Aorta (tissue), 5 donors: ENCODE data around the gene PRKRA. TPM values are rescaled to one million over a fixed set of nuclear protein-coding genes. Genes with fewer than 3 reads are reported as not detected.
"Not testable (repeated sequence)": the region's sequence is repeated elsewhere in the genome, so short reads cannot be mapped to it uniquely, and the experiment has no call there.

Experiments
- ATAC-seq: fragments of 200-7000 bp; cut with Tn5 transposase; one replicate; pipeline ENCODE4 v1.9.1; 2022; ENCODE audit warnings: moderate library complexity; ENCODE audit not compliant: low FRiP score
- DNase-seq, 2 donors: peaks; one replicate each; pipeline ENCODE4 v3.0.0-alpha.2; 2020
- H3K27ac ChIP-seq, 2 donors: one replicate each; pipeline ENCODE4 v1.5.1; 2013; ENCODE audit warnings: low read length in 2 of 2, mild to moderate bottlenecking in 2 of 2, moderate library complexity in 2 of 2, control low read depth in 1 of 2, inconsistent platforms in 1 of 2, low read depth in 1 of 2
- H3K27me3 ChIP-seq, 2 donors: one replicate each; pipeline ENCODE4 v1.6.1; 2013; ENCODE audit warnings: control low read depth in 1 of 2, low read length in 1 of 2, mild to moderate bottlenecking in 1 of 2, moderate library complexity in 1 of 2; ENCODE audit not compliant: insufficient read depth in 2 of 2, control insufficient read depth in 1 of 2
- H3K36me3 ChIP-seq, 2 donors: one replicate each; pipeline ENCODE4 v1.6.1; 2013; ENCODE audit warnings: control low read depth in 1 of 2, low read length in 1 of 2, mild to moderate bottlenecking in 1 of 2; ENCODE audit not compliant: insufficient read depth in 2 of 2, control insufficient read depth in 1 of 2
- H3K4me1 ChIP-seq, 2 donors: one replicate each; pipeline ENCODE4 v1.6.1; 2013; ENCODE audit warnings: low read length in 2 of 2, control low read depth in 1 of 2, mild to moderate bottlenecking in 1 of 2, moderate library complexity in 1 of 2; ENCODE audit not compliant: insufficient read depth in 2 of 2, control insufficient read depth in 1 of 2
- H3K4me3 ChIP-seq, 2 donors: one replicate each; pipeline ENCODE4 v1.5.1; 2013; ENCODE audit warnings: low read length in 2 of 2, control low read depth in 1 of 2, mild to moderate bottlenecking in 1 of 2
- H3K9me3 ChIP-seq: one replicate; pipeline ENCODE4 v1.6.1; 2013; ENCODE audit warnings: mild to moderate bottlenecking, low read length; ENCODE audit not compliant: control insufficient read depth
- WGBS, 2 donors: extraction: QIAGEN DNeasy Blood & Tissue Kit; methylation state at CpG; one replicate each; pipeline ENCODE4 v1.1.7; 2013; 5-methylcytosine and 5-hydroxymethylcytosine counted together
- intact Hi-C, 2 donors: fragments of 100-400 bp; cut with DNase I; formaldehyde crosslinking; loops; one replicate each; pipeline versions ENCODE4 v1.14.2 to v1.15.0; 2022
- polyA plus RNA-seq, 2 donors: library from polyadenylated mRNA; stranded (reverse); fragments of 200-250 nt; gene quantifications; one replicate each; pipeline ENCODE4 v1.2.3, GENCODE V29; 2013
- total RNA-seq, 2 donors: library from RNA; stranded (reverse); fragmentation: NEBNext Ultra II Directional; extraction: Animal tissue kit (Norgen Biotek cat#: 25700); gene quantifications; one replicate each; pipeline ENCODE4 v1.2.1, GENCODE V29; 2021
- donor health status: healthy with polysubstance abuse.
- donor health status: Bipolar disorder and iron deficiency.
- donor health status: DM: no; HTN: no; CAD: no.
- donor health status: DM: no; HTN: no; CAD: no.
- donor health status: DM: yes; HTN: yes; CAD: no.

Gene PRKRA
- total and polyA plus RNA-seq, 4 donors: 43.1 to 69.9 (median 55.8) TPM

DNA sequence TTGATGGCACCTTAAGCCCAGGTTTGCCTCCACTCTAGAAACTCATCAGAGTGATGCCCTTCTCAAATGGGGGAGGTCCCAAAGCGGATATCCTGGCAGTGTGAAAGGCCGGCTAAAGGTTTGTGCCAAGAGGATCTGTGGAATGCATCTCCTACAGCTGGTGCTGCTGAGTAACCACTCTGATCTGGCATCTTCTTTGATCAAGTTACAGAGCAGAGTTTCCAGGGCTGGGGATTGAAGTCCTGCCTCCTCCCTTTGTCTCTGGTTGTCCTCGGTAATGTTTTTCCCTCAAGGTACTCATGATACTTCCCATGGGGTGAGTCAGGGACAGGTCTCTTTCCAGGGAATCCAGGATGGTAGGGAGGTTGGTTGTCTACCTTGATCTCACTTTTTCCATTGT lies 24.6 kb downstream of the PRKRA start:
- 89 to 94% methylated on average over 3 of the region's 3 CpGs for WGBS, 2 donors
- ATAC-seq: no peak
- Histone ChIP-seq H3K9me3 (no peaks in the 10 kb centered on the region), H3K4me3 (no peak overlapping the region), H3K36me3 (peaks cover 11 to 16% of the 10 kb centered on the region in 2 donors), H3K4me1 (no peaks in the 10 kb centered on the region), H3K27me3 (no peaks in the 10 kb centered on the region), H3K27ac (no peak overlapping the region)
- intact Hi-C loops: no loop called here
- no peak for DNase-seq

DNA sequence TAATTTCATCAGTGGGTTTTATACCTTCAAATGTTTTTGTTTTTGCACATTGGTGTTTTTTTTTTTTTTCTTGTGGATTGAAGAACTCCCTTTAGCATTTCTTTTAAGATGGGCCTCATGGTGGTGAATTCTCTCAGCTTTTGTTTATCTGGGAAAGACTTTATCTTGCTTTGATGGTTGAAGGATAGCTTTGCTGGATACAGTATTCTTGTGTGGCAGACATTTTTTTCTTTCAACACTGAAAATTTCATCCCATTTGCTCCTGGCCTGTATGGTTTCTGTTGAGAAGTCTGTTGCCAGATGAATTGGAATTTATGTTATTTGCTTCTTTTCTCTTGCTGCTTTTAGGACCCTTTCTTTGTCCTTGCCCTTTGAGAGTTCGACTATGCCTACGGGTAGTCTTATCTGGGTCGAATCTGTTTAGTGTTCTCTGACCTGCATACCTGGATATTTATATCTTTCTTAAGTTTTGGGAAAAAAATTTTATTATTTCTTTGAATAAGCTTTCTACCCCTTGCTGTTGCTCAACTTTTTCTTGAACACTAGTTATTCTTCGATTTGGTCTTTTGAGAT lies 25.6 kb downstream of the PRKRA start:
- ATAC-seq: no peak
- Histone ChIP-seq H3K27ac (no peak overlapping the region), H3K36me3 (peaks cover 11 to 16% of the 10 kb centered on the region in 2 donors), H3K27me3 (no peaks in the 10 kb centered on the region), H3K9me3 (no peaks in the 10 kb centered on the region), H3K4me3 (no peak overlapping the region), H3K4me1 (no peaks in the 10 kb centered on the region)
- no peak for DNase-seq
- intact Hi-C loops: no loop called here
- WGBS, 2 donors: 92 to 96% methylated on average over 4 of the region's 4 CpGs

DNA sequence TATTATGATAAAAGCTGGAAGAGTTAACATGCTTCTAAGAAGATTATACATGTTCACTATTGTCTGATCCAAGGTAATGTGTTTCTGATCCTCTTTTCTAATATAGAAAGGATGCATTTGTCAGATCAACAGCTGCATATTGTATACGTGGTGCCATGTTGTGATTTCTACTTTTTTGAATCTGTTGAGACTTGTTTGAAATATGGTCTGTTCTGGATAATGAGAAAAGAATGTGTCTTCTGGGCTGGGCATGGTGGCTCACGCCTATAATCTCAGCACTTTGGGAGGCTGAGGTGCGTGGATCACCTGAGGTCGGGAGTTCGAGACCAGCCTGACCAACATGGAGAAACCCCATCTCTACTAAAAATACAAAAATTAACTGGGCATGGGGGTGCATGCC lies 27.2 kb downstream of the PRKRA start:
- intact Hi-C loops, H3K4me3 ChIP-seq, H3K27me3 ChIP-seq, ATAC-seq, DNase-seq, H3K9me3 ChIP-seq, H3K27ac ChIP-seq, H3K4me1 ChIP-seq: not testable (repeated sequence)
- WGBS, 2 donors: 95% methylated on average over 5 of the region's 5 CpGs
- H3K36me3 ChIP-seq: peaks cover 6 to 16% of the 10 kb centered on the region in 2 donors

DNA sequence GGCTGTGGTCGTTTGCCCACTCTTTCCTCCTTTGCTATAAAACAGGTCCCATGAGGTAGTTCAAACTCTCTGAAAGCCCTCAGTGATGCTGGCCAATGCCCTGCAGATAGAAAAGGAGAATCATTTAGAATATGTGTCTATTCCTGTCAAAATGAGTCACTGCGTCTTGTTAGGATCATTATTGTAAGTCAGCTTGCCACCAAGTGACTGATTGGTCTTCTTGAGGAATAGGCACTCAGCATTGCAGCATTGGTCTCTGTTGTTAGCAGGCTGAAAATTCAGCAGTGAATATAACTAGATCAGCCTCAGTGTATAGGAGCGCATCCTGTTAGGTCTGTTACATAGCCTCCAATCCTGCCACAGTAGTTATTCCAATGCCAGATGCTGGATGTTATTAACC lies 28.9 kb downstream of the PRKRA start:
- H3K4me3 ChIP-seq: no peak overlapping the region
- ATAC-seq (no peak), DNase-seq (no peak)
- no peaks in the 10 kb centered on the region for H3K27me3 ChIP-seq
- H3K36me3 ChIP-seq: peaks cover 3 to 9% of the 10 kb centered on the region in 2 donors
- no peaks in the 10 kb centered on the region for H3K4me1 ChIP-seq
- intact Hi-C loops: no loop called here
- H3K27ac ChIP-seq: no peak overlapping the region
- H3K9me3 ChIP-seq: no peaks in the 10 kb centered on the region
- 91% methylated on average over 3 of the region's 3 CpGs for WGBS, 2 donors

DNA sequence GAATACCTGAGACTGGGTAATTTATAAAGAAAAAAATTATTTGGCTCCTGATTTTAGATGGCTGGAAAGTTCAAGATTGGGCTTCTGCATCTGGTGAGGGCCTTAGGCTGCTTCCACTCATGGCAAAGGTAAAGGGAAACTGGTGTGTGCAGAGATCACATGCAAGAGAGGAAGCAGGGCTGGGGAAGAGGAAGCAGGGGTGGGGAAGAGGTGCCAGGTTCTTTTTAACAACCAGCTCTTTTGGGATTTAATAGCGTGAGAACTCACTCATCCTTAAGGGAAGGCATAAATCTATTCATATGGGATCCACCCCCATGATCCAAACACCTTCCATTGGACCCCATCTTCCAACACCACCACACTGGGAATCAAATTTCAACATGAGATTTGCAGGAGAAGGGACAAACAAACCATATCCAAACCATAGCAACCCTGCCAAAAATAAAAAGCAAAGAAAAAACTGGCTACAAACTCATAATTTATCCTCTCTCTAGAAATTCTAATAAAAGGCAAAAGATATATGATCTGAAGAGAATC lies 30.4 kb downstream of the PRKRA start:
- DNase-seq (no peak), ATAC-seq (no peak)
- intact Hi-C loops: no loop called here
- H3K9me3 ChIP-seq: no peaks in the 10 kb centered on the region
- 18 to 41% methylated on average over 1 of the region's 1 CpG for WGBS, 2 donors
- H3K27me3 ChIP-seq: no peaks in the 10 kb centered on the region
- H3K27ac ChIP-seq: no peak overlapping the region
- H3K4me3 ChIP-seq: no peak overlapping the region
- no peaks in the 10 kb centered on the region for H3K4me1 ChIP-seq
- peaks cover 3% of the 10 kb centered on the region in 2 donors for H3K36me3 ChIP-seq

DNA sequence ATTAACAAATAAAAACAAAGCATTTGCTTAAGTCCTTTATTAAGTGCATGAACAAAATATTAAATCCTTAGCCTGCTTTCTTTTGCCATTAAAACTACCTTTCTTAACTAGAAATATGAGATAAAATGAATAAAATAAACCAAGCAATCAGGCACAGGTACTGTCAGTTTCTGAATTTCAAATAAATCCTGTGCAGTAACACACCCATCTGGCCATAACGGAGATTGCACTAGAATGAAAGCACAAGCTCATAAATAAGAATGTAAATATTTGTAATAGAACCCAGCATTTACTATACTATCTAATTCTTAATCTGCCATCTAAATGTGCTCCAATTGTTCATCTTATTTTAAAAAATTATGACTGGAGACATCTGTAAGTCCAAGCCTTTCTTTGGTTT lies 31.9 kb downstream of the PRKRA start:
- DNase-seq (no peak), ATAC-seq (no peak)
- WGBS, 2 donors: 62 to 69% methylated on average over 1 of the region's 1 CpG
- no peak overlapping the region for H3K27ac ChIP-seq
- no peaks in the 10 kb centered on the region for H3K9me3 ChIP-seq
- H3K27me3 ChIP-seq: no peaks in the 10 kb centered on the region
- intact Hi-C loops: loop anchor here in 1 of 2 donors (10.0 kb wide), 1 partner anchor 304 kb away; the partner anchor contains the start of gene RBM45
- no peak overlapping the region for H3K4me3 ChIP-seq
- H3K36me3 ChIP-seq: peaks cover 3% of the 10 kb centered on the region in 2 donors
- no peaks in the 10 kb centered on the region for H3K4me1 ChIP-seq

DNA sequence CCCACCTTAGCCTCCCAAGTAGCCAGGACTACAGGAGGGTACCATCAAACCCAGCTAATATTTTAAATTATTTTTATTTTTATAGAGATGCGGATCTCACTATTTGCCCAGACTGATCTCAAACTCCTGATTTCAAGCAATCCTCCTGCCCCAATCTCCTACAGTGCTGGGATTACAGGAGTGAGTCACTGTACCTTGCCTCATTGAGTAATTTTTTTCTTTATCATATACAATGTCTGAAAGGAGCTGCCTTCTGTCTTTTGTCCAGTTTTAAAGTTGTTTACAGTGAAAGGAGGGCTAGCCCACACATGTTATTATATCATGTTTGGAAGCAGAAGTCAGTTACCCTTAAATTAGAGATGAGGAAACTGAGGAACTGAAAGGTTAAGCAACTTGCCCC lies 32.5 kb downstream of the PRKRA start:
- no peak overlapping the region for H3K4me3 ChIP-seq
- DNase-seq (no peak), ATAC-seq (no peak)
- no peaks in the 10 kb centered on the region for H3K9me3 ChIP-seq
- intact Hi-C loops: loop anchor here in 1 of 2 donors (10.0 kb wide), 1 partner anchor 304 kb away; the partner anchor contains the start of gene RBM45
- H3K4me1 ChIP-seq: no peaks in the 10 kb centered on the region
- WGBS, 2 donors: 93 to 96% methylated on average over 1 of the region's 1 CpG
- H3K36me3 ChIP-seq: peaks cover 3% of the 10 kb centered on the region in 2 donors
- no peaks in the 10 kb centered on the region for H3K27me3 ChIP-seq
- no peak overlapping the region for H3K27ac ChIP-seq

DNA sequence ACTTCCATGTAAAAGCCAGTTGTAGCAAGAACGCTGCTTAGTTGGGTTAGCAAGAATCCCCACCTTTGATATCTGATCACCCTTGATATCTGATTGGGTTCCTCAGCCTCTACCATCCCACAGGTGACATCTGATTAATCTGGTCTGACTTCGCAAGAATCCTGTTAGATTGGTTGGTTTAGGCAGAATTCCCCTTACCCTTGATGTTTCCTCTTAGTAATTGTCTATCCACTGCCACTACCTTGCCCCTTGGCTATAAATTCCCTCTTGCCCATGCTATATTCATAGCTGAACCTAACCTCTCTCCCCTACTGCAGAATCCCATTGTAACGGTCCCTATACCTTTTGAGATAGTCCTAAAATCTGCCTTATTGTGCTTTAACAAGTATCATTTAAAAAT lies 33.1 kb downstream of the PRKRA start:
- Histone ChIP-seq H3K27me3 (no peaks in the 10 kb centered on the region), H3K4me1 (no peaks in the 10 kb centered on the region), H3K27ac (no peak overlapping the region), H3K9me3 (no peaks in the 10 kb centered on the region), H3K4me3 (no peak overlapping the region), H3K36me3 (peaks cover 1 to 3% of the 10 kb centered on the region in 2 donors)
- ATAC-seq (no peak), DNase-seq (no peak)
- 92 to 95% methylated on average over 3 of the region's 3 CpGs for WGBS, 2 donors
- intact Hi-C loops: loop anchor here in 1 of 2 donors (10.0 kb wide), 1 partner anchor 303 kb away; the partner anchor contains the start of gene RBM45

DNA sequence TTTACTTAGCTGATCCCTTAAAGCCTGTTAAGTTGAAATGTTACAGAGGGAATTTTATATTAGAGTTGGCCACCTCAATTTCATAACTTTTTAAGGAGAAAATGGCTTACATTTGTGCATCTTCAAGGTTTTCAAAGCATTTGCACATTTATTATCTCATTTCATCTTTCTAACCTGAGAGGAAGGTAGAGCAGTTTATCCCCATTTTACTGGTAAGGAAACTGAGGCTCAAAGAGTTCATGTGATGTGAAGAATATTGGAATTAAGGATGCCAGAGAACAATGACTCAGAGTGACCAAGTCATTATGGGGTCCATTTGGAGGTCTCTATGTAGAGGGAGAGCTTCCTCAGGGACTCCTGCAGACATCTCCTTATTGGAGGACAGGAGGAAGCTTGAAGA lies 35.0 kb downstream of the PRKRA start:
- Histone ChIP-seq H3K27me3 (no peaks in the 10 kb centered on the region), H3K27ac (no peak overlapping the region), H3K4me1 (no peaks in the 10 kb centered on the region), H3K4me3 (no peak overlapping the region), H3K9me3 (no peaks in the 10 kb centered on the region), H3K36me3 (no peaks in the 10 kb centered on the region)
- ATAC-seq: no peak
- intact Hi-C loops: loop anchor here in 1 of 2 donors (2.0 to 10.0 kb wide), 2 partner anchors 65 to 301 kb away; partner anchors contain the start of genes PLEKHA3 and RBM45
- DNase-seq: no peak
